GM18499 (cell line): Measurements from ENCODE around the gene DNAAF8.
"Not testable (repeated sequence)": the region's sequence is repeated elsewhere in the genome, so short reads cannot be mapped to it uniquely, and the experiment has no call there.

Experiments used
- ATAC-seq: cut with Tn5 transposase; IDR thresholded peaks from one replicate; pipeline ENCODE4 v1.9.1; 2021; ENCODE audit warnings: moderate number of reproducible peaks; ENCODE audit not compliant: insufficient read depth, unreplicated experiment

Gene DNAAF8

GRCh38 chr16:4776141-4776705, 41.9 kb downstream of the DNAAF8 start:
- no peak for ATAC-seq

- no peak for ATAC-seq
These were observed 43.2 kb downstream of the DNAAF8 start for GRCh38 chr16:4777339-4778049.

DNA sequence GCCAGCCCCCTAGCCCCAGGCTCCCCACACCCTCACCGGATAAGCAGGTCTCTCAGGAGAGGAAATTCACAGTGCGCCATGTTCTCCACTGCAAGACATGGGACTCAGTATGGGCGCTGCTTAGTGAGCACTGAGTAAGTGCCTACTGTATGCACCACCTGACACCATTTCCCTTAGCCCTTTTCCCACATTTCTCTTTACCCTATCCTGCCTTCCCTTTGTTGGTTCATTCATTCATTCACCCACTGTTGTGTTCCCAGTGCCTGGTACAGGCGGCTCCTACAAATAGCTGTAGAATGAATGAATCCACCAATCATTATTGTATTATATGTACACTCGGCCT, 43.7 kb downstream of the DNAAF8 start:
- no peak for ATAC-seq

DNA sequence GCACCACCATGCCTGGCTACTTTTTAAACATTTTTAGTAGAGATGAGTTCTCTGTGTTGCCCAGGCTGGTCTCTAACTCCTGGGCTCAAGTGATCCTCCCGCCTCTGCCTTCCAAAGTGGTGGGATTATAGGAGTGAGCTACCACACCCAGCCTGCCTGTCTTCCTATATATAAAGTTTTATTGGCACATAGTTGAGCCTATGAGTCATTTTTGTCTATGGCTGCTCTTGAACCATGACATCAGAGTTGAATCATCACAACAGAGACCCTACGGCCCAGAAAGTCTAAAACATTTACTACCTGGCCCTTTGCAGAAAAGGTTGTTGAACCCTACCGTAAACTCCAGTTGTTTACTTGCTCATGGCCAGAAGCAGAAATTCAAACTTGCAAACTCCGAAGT, 45.9 kb downstream of the DNAAF8 start:
- ATAC-seq = no peak

DNA sequence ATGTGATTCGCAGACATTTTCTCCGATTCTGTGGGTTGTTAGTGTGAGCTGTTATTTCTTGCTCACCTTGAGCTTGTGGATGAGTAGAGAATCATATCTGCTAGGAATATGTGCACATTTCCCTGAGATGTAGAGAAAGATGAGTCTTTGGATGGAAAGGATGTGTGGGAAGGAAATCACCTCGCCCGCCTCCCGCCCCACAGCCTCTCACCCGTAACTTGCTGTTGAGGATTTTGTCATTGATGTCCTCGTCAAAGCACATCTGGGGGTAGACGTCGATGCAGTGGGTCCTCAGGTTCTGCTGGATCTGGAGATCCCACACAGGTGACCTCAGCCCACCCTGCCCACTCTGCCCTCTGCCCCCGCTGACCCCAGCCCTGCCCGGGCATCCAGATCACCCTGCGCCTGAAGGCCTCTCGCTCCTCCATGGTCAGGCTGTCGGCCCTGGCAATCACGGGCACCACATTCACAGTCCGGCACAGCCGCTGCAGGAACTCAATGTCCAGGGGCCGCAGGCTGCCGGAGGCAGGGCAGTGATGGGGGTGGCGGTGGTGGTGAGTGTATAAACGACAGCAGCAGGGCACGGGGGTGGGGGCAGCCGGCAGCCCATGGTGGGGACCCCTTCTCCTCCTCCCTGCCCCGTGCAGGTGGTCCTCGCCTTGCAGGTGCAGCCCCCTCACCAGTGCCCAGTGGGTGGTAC, 49.1 kb downstream of the DNAAF8 start:
- ATAC-seq = no peak

DNA sequence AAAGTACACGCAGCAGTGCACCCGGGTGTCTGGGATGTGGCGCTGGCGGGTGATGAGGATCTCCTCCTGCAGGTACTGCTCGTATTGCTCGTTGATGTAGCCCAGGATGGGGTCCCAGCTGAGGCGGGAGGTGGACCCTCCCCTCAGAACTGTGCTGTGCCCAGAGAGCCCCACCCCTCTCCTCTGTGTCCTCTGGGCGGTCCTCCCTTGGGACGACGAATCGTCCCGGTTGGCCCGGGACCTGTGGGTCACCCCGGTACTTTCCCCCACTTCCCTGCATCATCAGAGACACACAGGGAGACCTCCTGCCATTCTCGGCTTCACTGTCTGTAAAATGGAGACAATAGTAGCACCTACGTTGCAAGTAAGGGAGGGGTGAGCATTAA, 49.6 kb downstream of the DNAAF8 start:
- ATAC-seq = no peak

DNA sequence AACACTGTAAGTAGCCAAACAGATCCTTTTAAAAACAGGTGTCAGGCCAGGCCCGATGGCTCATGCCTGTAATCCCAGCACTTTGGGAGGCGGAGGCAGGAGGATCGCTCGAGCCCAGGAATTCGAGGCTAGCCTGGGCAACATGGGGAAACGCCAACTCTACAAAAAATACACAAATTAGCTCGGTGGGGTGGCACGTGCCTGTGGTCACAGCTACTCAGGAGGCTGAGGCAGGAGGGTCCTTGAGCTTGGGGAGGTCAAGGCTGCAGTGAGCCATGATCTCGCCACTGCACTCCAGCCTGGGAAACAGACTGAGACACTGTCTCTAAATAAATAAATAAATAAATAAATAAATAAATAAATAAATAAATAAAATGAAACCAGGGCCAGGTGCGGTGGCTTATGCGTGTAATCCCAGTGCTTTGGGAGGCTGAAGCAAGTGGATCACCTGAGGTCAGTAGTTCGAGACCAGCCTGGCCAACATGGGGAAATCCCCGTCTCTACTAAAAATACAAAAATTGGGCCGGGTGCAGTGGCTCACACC, 50.2 kb downstream of the DNAAF8 start:
- not testable (repeated sequence) for ATAC-seq

GRCh38 chr16:4785758-4786433, 51.6 kb downstream of the DNAAF8 start:
- ATAC-seq = no peak

GRCh38 chr16:4787068-4787467, 52.7 kb downstream of the DNAAF8 start:
- ATAC-seq = no peak

DNA sequence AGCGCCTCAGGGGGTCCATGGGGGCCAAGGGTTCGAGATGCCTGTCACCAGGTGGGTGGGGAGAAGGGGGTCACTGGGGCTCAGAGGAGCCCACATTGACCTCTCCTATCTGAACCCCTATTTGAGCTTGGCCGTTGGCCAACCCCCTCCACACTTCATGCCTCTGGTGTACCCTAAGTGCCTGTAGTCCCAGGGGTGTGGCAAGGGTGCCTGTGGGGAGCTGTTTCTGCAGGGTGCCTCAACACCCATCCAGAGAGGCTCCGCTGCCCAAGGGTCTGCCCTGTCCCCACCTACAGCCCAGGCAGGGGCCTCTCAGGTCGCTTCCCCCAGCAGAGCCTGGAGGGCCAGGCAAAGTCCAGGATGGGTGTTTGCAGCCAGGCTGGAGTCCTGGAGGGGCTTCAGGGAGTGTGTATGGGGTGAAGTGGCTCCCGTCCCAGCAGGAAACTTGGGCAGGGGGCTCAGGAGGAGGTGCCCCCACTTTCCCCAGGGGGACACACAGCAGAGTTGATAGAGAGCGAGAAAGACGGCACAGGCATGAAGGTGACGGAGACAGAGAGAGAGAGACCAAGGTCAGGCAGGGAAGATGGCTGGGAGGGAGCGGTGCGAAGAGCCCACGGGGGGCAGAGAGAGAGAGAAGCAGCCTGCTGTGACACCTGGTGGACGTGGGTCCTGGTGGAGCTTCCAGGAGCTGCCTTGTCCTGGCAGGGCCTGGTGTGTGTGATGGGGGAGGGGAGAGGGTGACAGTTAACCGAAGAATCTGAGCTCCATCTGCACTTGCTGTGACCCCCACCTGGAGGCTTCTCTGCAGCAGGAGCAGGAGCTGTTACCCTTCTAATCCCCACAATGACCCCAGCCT, 53.5 kb downstream of the DNAAF8 start, which contains the start of gene SEPTIN12:
Gene SEPTIN12 (minus strand): TSS at position 719 of the 856 bp plus-strand sequence. CDS start 700 bp downstream, at position 19.
- ATAC-seq = no peak

DNA sequence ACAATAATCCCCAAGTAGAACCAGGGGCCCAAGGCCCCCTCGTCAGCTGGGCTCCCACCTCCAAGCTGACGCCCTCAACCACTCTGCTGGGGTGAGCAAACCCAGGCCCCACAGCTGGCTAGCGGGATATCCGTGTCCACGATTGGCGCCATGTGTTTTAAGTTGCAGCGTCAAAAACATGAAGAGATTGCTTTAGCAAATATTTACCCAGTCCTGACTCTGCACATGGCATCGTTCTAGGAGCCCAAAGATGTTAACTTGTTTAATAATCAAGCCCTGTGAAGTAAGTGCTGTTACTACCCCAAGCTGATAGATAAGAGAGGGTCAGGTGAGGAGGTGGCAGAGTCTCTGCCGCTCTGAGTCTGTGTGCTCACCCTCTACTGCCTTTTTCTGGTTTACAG, 54.2 kb downstream of the DNAAF8 start:
- ATAC-seq = no peak

- no peak for ATAC-seq
These were observed 54.6 kb downstream of the DNAAF8 start for GRCh38 chr16:4788910-4789309.

DNA sequence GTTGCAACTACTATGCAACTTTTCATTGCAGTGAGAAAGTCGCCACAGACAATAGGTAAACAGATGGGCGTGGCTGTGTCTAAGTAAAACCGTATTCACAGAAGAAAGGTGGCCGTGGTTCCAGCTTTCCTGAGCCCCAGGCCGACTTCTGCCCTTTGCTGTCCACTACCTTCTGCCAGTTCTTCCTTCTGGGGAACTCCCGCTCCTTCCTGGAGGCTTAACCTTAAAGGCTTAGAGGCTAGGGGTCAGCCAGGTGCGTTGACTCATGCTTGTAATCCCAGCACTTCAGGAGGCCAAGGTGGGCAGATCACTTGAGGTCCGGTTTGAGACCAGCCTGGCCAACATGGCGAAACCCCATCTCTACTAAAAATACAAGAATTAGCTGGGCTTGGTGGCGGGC, 55.9 kb downstream of the DNAAF8 start:
- no peak for ATAC-seq

DNA sequence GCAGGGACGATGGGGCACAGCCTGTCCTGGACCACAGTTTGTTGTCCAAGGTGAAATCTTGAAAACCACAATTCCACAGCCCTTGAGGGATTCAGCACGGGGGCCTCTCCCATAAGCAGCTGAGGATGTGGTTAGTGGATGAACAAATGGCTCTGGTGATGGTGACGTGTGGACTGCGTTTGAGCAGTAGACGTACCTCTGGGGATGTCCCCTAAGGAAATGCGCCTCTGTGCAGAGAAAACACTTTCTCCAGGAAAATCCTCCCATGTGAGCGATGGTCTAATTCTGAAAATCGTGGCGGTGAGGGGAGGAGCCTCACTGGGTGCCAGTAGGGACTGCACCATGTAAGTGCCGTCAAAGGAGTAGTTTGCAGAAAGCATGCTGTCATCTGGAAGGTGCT, 56.5 kb downstream of the DNAAF8 start:
- no peak for ATAC-seq

- ATAC-seq = no peak
These were observed 58.7 kb downstream of the DNAAF8 start for GRCh38 chr16:4792951-4793513.

GRCh38 chr16:4795181-4795827, 61.0 kb downstream of the DNAAF8 start, which contains the start of gene SMIM22:
SMIM22 (plus strand) TSS chr16:4795369; CDS start chr16:4795735, 366 bp downstream.
- no peak for ATAC-seq

- ATAC-seq = no peak
These were observed 61.7 kb downstream of the DNAAF8 start for GRCh38 chr16:4795828-4796572.
